ENCODE measurements around the gene ESRRA.

ESRRA gene

DNA sequence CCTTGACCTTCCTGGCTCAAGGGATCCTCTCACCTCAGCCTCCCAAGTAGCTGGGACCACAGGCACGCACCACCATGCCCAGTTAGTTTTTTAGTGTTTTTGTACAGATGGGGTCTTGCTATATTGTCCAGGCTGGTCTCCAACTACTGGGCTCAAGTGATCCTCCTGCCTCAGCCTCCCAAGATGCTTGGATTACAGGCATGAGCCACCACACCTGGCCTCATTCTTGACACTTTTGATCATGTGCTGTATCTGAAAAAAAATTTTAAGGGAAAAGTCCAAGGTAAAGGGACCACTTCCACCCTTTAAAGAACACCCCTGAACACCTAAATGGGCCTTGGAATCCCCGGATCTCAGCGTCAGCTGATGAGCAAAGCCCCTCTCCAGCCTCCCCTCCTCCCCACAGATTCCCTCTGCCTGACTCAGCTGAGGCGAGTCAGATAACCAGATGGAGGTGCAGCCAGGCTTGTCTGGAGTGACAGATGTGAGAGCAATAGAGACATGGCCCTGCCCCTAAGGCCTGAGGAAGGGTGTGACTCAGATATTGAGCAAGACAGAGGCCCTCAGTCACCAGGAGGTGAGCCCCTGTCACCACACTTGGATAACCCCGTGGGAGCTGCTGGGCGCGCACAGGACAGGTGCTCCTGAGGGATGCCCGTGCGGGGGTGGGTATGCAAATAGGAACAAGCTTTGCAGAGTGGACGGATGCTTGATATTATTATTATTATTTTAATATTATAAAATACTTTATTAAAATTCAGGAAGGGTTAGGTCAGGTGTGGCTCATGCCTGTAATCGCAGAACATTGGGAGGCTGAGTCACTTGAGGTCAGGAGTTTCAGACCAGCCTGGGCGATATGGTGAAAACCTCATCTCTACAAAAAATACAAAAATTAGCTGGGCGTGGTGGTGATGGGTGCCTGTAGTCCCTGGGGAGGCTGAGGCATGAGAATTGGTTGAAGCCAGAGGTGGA is 29.7 kb downstream of the ESRRA start:
- H3K27ac ChIP-seq = no peak overlapping the region
- TF ChIP-seq CTCF (conservative IDR thresholded peaks at IDR 0.05) = no peak

- no peak overlapping the region for H3K27ac ChIP-seq
- no peak for TF ChIP-seq CTCF (conservative IDR thresholded peaks at IDR 0.05)
Measured at GRCh38 chr11:64337538-64338249, 32.4 kb downstream of the ESRRA start.

DNA sequence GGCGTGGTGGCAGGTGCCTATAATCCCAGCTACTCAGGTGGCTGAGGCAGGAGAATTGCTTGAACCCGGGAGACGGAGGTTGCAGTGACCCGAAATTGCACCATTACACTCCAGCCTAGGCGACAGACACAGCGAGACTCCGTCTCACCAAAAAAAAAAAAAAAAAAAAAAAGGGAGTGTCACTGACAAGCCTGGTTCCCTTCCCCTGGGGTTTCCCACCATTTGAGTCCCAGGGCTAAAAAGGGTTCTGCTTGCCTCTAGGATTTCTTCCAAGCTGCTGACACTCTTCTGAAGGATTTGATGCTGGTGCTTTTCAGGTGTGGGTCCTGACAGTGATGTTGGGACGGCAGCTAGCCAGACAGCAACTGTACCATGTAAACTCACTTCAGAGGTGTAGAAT is 33.4 kb downstream of the ESRRA start:
- no peak for TF ChIP-seq CTCF (conservative IDR thresholded peaks at IDR 0.05)
- H3K27ac ChIP-seq = no peak overlapping the region

DNA sequence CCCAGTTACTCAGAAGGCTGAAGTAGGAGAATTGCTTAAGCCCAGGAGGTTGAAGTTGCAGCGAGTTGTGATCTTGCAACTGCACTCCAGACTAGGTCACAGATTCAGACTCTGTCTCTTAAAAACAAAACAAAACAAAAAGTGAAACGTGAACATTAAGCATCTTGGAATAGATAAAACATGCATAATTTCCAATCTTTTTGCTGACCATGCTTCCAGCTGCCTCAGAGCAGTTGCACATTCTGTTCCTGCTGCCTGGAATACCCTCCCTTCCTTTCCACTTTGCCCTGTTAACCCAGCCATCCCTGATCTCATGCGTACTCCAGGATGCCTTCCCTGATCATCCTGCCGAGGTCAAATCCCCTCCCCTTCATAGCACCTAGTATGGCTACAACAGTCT is 34.0 kb downstream of the ESRRA start:
- H3K27ac ChIP-seq = no peak overlapping the region; the same call in 1 of the 2 replicates

GRCh38 chr11:64339754-64340408 is 34.6 kb downstream of the ESRRA start, which contains the start of gene CCDC88B:
Gene CCDC88B, plus strand, starts transcription at chr11:64340204. Its CDS starts 63 bp downstream, at chr11:64340267.
- peak within 1 kb of the TSS; percentile 94; the same call in 1 of the 2 replicates for H3K27ac ChIP-seq
- TF ChIP-seq CTCF (conservative IDR thresholded peaks at IDR 0.05) = no peak

More for the DNA sequence above, 34.0 kb downstream of the ESRRA start:
- TF ChIP-seq CTCF (conservative IDR thresholded peaks at IDR 0.05) = no peak

GRCh38 chr11:64340671-64341335 is 35.5 kb downstream of the ESRRA start:
- 0 out of 2 replicates have a peak, but pooled peaks have one; percentile 14 for TF ChIP-seq CTCF (conservative IDR thresholded peaks at IDR 0.05)
- peak overlapping the region; percentile 94; the same call in 1 of the 2 replicates for H3K27ac ChIP-seq

All from VCaP (cell line).